A673 (cell line): ENCODE measurements around the gene MMP14.

ENCODE experiments used
- EZH2 ChIP-seq: fragments of 200-600 bp; sonication (generic); IDR thresholded peaks from 2 replicates; pipeline ENCODE4 v1.6.1; 2017; ENCODE audit warnings: borderline replicate concordance, low read depth, mild to moderate bottlenecking, mixed read lengths, antibody characterized with exemption, low read length; ENCODE audit not compliant: poor library complexity, severe bottlenecking
- TF ChIP-seq, protein P1 (sequence below): fragments of 300-800, 200-600 bp; sonication (generic); conservative IDR thresholded peaks from 2 replicates; pipeline ENCODE4 v1.5.1; 2017; ENCODE audit warnings: low read depth, mild to moderate bottlenecking, antibody characterized with exemption, low read length, moderate library complexity, mixed read lengths

DNA sequence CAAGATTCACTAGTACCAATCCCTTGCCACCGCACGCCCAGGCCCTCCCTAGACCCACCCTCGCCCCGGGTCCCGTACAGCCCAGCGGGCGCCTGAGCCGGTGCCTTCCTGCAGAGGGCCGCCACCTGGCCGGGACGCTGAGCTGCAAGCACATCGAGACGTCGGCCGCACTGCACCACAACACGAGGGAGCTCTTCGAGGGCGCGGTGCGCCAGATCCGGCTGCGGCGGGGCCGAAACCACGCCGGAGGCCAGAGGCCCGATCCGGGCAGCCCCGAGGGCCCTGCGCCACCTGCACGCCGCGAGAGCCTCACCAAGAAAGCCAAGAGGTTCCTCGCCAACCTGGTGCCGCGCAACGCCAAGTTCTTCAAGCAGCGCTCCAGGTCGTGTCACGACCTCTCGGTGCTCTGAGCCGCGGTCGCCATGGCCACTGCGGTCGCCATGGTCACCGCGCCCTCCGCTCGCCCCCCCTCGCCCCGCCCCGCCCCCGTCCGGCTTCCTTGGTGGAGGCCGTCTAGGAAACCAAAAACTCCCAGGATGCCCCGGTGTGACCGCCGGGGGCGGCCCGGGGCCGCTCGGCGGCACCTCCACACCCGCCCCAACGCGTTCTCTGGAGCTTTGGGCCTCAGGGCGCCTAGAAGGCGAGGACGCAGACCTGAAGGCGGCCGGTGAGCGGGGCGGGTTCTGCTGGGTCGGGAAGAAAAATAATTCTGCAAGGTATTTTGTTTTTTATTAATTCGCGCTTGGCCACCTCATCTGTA lies 50.3 kb downstream of the MMP14 start:
- TF ChIP-seq, protein P1, sequence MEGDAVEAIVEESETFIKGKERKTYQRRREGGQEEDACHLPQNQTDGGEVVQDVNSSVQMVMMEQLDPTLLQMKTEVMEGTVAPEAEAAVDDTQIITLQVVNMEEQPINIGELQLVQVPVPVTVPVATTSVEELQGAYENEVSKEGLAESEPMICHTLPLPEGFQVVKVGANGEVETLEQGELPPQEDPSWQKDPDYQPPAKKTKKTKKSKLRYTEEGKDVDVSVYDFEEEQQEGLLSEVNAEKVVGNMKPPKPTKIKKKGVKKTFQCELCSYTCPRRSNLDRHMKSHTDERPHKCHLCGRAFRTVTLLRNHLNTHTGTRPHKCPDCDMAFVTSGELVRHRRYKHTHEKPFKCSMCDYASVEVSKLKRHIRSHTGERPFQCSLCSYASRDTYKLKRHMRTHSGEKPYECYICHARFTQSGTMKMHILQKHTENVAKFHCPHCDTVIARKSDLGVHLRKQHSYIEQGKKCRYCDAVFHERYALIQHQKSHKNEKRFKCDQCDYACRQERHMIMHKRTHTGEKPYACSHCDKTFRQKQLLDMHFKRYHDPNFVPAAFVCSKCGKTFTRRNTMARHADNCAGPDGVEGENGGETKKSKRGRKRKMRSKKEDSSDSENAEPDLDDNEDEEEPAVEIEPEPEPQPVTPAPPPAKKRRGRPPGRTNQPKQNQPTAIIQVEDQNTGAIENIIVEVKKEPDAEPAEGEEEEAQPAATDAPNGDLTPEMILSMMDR, result no peak
- no peak for TF ChIP-seq EZH2
